HCT116 (cell line): ENCODE results near the gene ZNF581. TPM values are rescaled to one million over a fixed set of nuclear protein-coding genes. Genes with fewer than 3 reads are reported as not detected.

ENCODE experiments used
- ATAC-seq: fragments of 200-7000 bp; cut with Tn5 transposase; 2 replicates; pipeline ENCODE4 v1.9.1; 2020; ENCODE audit warnings: mild to moderate bottlenecking, moderate library complexity
- BruUV-seq: library from RNA; stranded (reverse); fragments of 400-500 nt; replicated peaks from 2 replicates; lab custom pipeline; 2021; lab: Mats Ljungman, UMichigan
- CTCF ChIA-PET: fragments of 300-600 bp; sonication (Branson Sonifier 250); formaldehyde crosslinking; loops from one replicate; lab custom pipeline; 2021; ENCODE audit warnings: antibody characterized with exemption; lab: Charles Lee
- POLR2A ChIA-PET: fragments of 300-600, 350-600 bp; sonication (Branson Sonifier 250); formaldehyde crosslinking; loops from one replicate; lab custom pipeline; 2021; ENCODE audit warnings: antibody characterized with exemption; lab: Charles Lee
- RAD21 ChIA-PET, 2 experiments: fragments of 300-600 bp; sonication (Branson Sonifier 250); formaldehyde crosslinking; loops; one replicate each; lab custom pipeline; 2023; ENCODE audit warnings: low total read pairs in 2 of 2; ENCODE audit not compliant: uncharacterized antibody in 2 of 2, unreplicated experiment in 2 of 2, low non-redundant PET in 1 of 2; lab: Charles Lee
- DNase-seq: peaks from one replicate; pipeline ENCODE4 v3.0.0-alpha.2; 2010; ENCODE audit warnings: low read depth, low spot score
- H2AFZ ChIP-seq: fragments of 200-600 bp; shearing (Covaris generic), sonication (generic); 2 replicates; pipeline ENCODE4 v1.6.1; 2017; ENCODE audit warnings: low read depth, mixed run types, mixed read lengths, antibody characterized with exemption, low read length; ENCODE audit not compliant: poor library complexity, severe bottlenecking
- H3K27ac ChIP-seq: 2 replicates; pipeline ENCODE4 v1.5.1; 2012; ENCODE audit warnings: low read depth, low read length
- H3K27me3 ChIP-seq: fragments of 200-600 bp; sonication (generic); 2 replicates; pipeline ENCODE4 v1.6.1; 2016; ENCODE audit warnings: mixed run types, low read length, mixed read lengths; ENCODE audit not compliant: insufficient read depth
- H3K36me3 ChIP-seq, 2 experiments: fragments of 200-500 bp in 1 of 2; fragments of 200-600 bp in 1 of 2; sonication (Bioruptor generic) in 1 of 2; sonication (generic) in 1 of 2; 2 replicates each; pipeline versions ENCODE4 v1.5.1 to v1.6.1; 2014 to 2016; ENCODE audit warnings: low read length in 2 of 2, inconsistent platforms in 1 of 2, mixed read lengths in 1 of 2, mixed run types in 1 of 2; ENCODE audit not compliant: insufficient read depth in 2 of 2, control insufficient read depth in 1 of 2
- H3K4me1 ChIP-seq, 2 experiments: fragments of 200-600 bp in 1 of 2; sonication (generic) in 1 of 2; 2 replicates each; pipeline versions ENCODE4 v1.5.1 to v1.6.1; 2012 to 2017; ENCODE audit warnings: low read length in 2 of 2, inconsistent platforms in 1 of 2, mild to moderate bottlenecking in 1 of 2, mixed read lengths in 1 of 2, mixed run types in 1 of 2, moderate library complexity in 1 of 2; ENCODE audit not compliant: insufficient read depth in 2 of 2, control insufficient read depth in 1 of 2
- H3K4me2 ChIP-seq: fragments of 200-600 bp; sonication (generic); 2 replicates; pipeline ENCODE4 v1.6.1; 2017; ENCODE audit warnings: mixed run types, low read length, mixed read lengths
- H3K4me3 ChIP-seq, 2 experiments: fragments of 200-600 bp in 1 of 2; sonication (generic) in 1 of 2; replicated peaks in 1 of 2; 2 replicates each; pipeline ENCODE4 v1.5.1; 2011 to 2016; ENCODE audit warnings: low read length in 2 of 2, control low read depth in 1 of 2, low read depth in 1 of 2, mild to moderate bottlenecking in 1 of 2, mixed read lengths in 1 of 2, mixed run types in 1 of 2
- H3K79me2 ChIP-seq: fragments of 200-600 bp; sonication (generic); 2 replicates; pipeline ENCODE4 v1.6.1; 2017; ENCODE audit warnings: mild to moderate bottlenecking, mixed run types, low read length, moderate library complexity, mixed read lengths; ENCODE audit not compliant: insufficient read depth
- H3K9ac ChIP-seq: fragments of 200-600 bp; sonication (generic); 2 replicates; pipeline ENCODE4 v1.6.1; 2016; ENCODE audit warnings: low read length, mixed read lengths
- H3K9me2 ChIP-seq: fragments of 200-600 bp; sonication (generic), shearing (Covaris generic); 2 replicates; pipeline ENCODE4 v1.6.1; 2017; ENCODE audit warnings: mixed run types, mild to moderate bottlenecking, moderate library complexity; ENCODE audit not compliant: insufficient read depth
- H3K9me3 ChIP-seq, 2 experiments: fragments of 200-500 bp in 1 of 2; fragments of 200-600 bp in 1 of 2; sonication (Bioruptor generic) in 1 of 2; sonication (generic) in 1 of 2; 2 replicates each; pipeline ENCODE4 v1.6.1; 2014 to 2017; ENCODE audit warnings: low read length in 2 of 2, mixed read lengths in 2 of 2, inconsistent platforms in 1 of 2, low read depth in 1 of 2, mild to moderate bottlenecking in 1 of 2, mixed run types in 1 of 2, moderate library complexity in 1 of 2; ENCODE audit not compliant: control insufficient read depth in 1 of 2, insufficient read depth in 1 of 2
- H4K20me1 ChIP-seq: fragments of 200-600 bp; sonication (generic), shearing (Covaris generic); 2 replicates; pipeline ENCODE4 v1.6.1; 2017; ENCODE audit warnings: mixed run types, mild to moderate bottlenecking, moderate library complexity; ENCODE audit not compliant: insufficient read depth
- EGR1 ChIP-seq: IDR thresholded peaks from 2 replicates; pipeline ENCODE4 v1.6.1; 2012; ENCODE audit warnings: low read depth
- ELF1 ChIP-seq: IDR thresholded peaks from 2 replicates; pipeline ENCODE4 v1.6.1; 2012; ENCODE audit warnings: low read depth, borderline replicate concordance
- EZH2phosphoT487 ChIP-seq: fragments of 200-600 bp; IDR thresholded peaks from 2 replicates; pipeline ENCODE4 v1.6.1; 2018; ENCODE audit warnings: antibody characterized with exemption, borderline replicate concordance
- MAX ChIP-seq: IDR thresholded peaks from 2 replicates; pipeline ENCODE4 v1.6.1; 2012
- RAD21 ChIP-seq: IDR thresholded peaks from 2 replicates; pipeline ENCODE4 v1.6.1; 2012; ENCODE audit warnings: low read depth, mild to moderate bottlenecking
- YY1 ChIP-seq: IDR thresholded peaks from 2 replicates; pipeline ENCODE4 v1.6.1; 2011; ENCODE audit warnings: low read length, low read depth, moderate library complexity, mild to moderate bottlenecking; ENCODE audit not compliant: insufficient replicate concordance; ENCODE audit errors: extremely low read depth
- intact Hi-C: fragments of 100-400 bp; cut with micrococcal nuclease; formaldehyde crosslinking; loops from 2 replicates; pipeline ENCODE4 v1.10.0; 2022
- total RNA-seq: library from RNA; stranded (reverse); gene quantifications from one replicate; pipeline ENCODE4 v1.2.1, GENCODE V29; 2021; ENCODE audit not compliant: unreplicated experiment
- TF ChIP-seq, protein P1 (sequence below): IDR thresholded peaks from 2 replicates; pipeline ENCODE4 v1.6.1; 2011; ENCODE audit warnings: mild to moderate bottlenecking, low read length, moderate library complexity; ENCODE audit not compliant: insufficient replicate concordance; ENCODE audit errors: extremely low read depth

ZNF581 gene
- total RNA-seq, 1 experiment from 2014 or later, result 44.4 TPM

DNA sequence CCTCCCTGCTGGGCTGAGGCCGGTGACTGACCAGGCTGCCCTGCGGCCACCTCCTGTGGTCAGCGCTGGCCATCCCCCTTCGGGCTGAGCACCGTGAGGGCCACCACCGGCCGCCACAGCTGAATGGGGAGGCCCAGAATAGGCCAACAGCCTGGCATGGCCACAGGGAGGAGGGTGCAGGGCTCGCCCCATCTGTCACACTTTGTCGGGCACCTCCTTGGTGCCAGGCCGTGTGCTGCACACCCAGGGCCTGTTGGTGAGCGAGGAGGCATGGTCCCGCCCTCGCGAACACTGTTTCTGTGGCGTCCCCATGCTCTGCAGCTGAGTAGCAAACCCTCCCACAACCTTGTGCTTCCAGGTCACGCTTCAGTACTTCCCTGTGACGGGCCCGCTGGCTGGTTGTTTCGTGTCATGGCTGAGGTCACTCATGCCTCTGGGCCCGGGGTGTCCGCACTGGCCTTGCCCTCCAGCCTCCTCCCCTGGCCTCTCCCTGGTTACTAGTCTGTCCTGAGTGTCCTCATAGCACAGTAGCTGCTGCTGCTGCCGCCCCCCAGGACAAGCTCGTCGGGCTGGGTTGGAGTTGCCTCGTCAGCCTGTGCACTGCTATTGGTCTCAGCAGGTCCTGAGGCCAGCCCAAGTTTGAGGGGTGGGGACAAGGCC lies 46.8 kb downstream of the ZNF581 start:
- H3K9ac ChIP-seq, result no peak overlapping the region
- TF ChIP-seq ELF1, result no peak
- TF ChIP-seq, protein P1, sequence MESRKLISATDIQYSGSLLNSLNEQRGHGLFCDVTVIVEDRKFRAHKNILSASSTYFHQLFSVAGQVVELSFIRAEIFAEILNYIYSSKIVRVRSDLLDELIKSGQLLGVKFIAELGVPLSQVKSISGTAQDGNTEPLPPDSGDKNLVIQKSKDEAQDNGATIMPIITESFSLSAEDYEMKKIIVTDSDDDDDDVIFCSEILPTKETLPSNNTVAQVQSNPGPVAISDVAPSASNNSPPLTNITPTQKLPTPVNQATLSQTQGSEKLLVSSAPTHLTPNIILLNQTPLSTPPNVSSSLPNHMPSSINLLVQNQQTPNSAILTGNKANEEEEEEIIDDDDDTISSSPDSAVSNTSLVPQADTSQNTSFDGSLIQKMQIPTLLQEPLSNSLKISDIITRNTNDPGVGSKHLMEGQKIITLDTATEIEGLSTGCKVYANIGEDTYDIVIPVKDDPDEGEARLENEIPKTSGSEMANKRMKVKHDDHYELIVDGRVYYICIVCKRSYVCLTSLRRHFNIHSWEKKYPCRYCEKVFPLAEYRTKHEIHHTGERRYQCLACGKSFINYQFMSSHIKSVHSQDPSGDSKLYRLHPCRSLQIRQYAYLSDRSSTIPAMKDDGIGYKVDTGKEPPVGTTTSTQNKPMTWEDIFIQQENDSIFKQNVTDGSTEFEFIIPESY, result no peak
- TF ChIP-seq MAX, result no peak
- no peak for TF ChIP-seq YY1
- no peak for TF ChIP-seq RAD21
- TF ChIP-seq EGR1, result no peak
- no peak for TF ChIP-seq EZH2phosphoT487
- TF ChIP-seq, all 23 proteins: peak for 0
- POLR2A ChIA-PET, result no interaction called here
- Histone ChIP-seq H3K36me3 (peaks cover 20 to 22% of the 10 kb centered on the region in 2 experiments; a peak in 3 of 4 replicates), H3K4me1 (no peaks in the 10 kb centered on the region), H3K4me2 (no peak overlapping the region), H4K20me1 (no peaks in the 10 kb centered on the region), H3K4me3 (no peak overlapping the region), H3K79me2 (peaks cover 24% of the 10 kb centered on the region), H3K9me2 (no peaks in the 10 kb centered on the region), H3K27ac (no peak overlapping the region), H3K9me3 (no peaks in the 10 kb centered on the region), H3K27me3 (no peaks in the 10 kb centered on the region), H2AFZ (no peak overlapping the region)
- RAD21 ChIA-PET, result no interaction called here
- BruUV-seq, result no TSS peak
- CTCF ChIA-PET, result no interaction called here
- ATAC-seq (no peak), DNase-seq (no peak)
- intact Hi-C loops, result no loop called here
